Daoy (cell line): ENCODE measurements around the gene THY1. TPM values are rescaled to one million over a fixed set of nuclear protein-coding genes. Genes with fewer than 3 reads are reported as not detected.
"Not testable (repeated sequence)": the region's sequence is repeated elsewhere in the genome, so short reads cannot be mapped to it uniquely, and the experiment has no call there.

ENCODE experiments used
- DNase-seq: peaks from one replicate; pipeline ENCODE4 v3.0.0-alpha.2; 2015; ENCODE audit warnings: low read depth
- total RNA-seq: library from RNA; depleted of rRNA; stranded (reverse); fragments of >200 nt; shearing (Covaris generic); gene quantifications from 2 replicates; pipeline ENCODE4 v1.2.3, GENCODE V29; 2014

The THY1 gene
- total RNA-seq, 1 experiment from 2014 or later, result 146 TPM

DNA sequence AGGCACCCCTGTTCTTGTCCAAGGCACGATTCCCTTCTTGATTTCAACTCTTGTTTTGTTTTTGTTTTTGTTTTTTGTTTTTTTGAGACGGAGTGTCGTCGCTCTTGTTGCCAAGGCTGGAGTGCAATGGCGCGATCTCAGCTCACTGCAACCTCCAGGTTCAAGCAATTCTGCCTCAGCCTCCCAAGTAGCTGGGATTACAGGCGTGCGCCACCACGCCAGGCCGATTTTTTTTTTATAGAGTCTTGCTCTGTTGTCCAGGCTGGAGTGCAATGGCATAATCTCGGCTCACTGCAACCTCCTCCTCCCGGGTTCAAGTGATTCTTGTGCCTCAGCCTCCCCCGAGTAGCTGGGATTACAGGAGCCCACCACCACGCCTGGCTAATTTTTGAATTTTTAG lies 40.5 kb downstream of the THY1 start:
- not testable (repeated sequence) for DNase-seq

DNA sequence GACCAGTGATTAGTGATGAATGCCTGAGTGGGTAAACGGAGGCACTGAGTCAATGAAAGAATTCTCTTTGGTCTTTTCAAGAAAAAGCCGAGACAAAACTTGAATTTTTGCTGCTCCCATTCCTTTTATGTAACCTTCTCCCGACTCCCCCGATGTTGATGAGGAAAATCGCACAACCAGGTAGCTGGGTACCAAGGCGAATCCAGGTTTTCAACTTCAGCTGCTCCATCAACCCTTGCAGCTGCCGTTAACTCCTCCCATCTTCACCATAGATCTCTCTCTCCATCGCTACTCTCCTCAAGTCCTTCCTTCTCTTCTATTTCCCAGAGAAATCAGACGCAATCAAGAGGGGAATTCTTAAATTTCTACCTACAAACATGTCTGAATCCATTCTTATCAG lies 40.9 kb downstream of the THY1 start:
- DNase-seq, result no peak

DNA sequence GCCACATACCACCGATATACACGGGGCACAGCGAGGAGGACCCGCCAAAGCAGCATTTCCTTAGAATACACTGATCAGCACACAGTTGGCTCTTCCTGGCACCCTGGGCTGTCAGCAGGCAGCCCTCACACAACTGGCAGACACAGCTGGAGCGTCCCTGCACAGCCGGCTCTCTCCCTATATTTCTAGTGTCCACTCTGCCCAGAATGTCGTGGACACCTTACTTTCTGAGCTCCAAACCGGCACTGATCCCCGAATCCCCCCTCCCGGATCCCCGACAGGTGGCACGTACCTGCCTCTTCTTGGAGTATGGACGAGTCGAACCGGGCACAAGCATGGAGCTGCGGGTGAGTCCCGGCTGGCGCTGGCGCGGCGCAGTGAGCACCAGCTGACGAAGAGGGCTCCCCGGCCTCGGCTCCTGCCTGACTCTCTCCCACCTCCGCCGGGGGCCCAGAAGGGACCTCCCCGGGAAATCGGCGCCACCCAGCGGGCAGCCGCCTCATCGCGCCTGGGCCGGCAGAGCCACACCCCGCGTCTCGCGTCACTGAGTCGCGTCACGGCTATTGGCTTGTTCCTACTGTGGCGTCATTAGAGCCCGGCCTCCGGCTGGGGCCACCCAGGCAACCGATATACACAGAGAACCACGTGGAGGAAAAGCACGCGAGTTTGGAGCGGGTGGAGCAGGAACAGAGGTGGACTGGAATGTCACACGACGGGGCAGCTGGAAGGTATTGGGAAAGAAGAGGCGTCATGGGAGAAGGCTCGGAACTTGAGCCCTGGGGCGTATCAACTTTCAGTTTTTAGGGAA lies 41.6 kb downstream of the THY1 start, which contains the start of gene USP2:
Gene USP2 (minus strand): TSS at position 510 of the 808 bp plus-strand sequence. CDS start 8,210 bp downstream, outside the sequence.
- DNase-seq, result peak; percentile 96

DNA sequence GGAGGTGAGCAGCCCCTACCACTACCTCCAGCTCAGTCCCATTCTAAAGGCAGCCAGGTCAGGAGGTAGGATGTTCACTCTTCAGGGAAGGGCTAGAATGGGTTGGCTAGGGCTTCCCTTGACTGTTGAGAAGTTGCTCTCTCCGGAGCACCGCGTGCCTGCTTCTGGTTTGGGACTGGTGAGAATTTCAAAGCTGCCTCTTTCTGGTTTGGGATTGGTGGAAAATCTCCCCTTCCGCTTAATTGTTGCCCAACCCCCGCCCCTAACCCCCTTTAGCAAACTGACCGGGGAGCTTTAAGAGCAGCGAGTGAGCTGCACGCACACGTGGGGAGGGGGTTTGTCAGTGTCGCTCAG lies 42.2 kb downstream of the THY1 start:
- no peak for DNase-seq

DNA sequence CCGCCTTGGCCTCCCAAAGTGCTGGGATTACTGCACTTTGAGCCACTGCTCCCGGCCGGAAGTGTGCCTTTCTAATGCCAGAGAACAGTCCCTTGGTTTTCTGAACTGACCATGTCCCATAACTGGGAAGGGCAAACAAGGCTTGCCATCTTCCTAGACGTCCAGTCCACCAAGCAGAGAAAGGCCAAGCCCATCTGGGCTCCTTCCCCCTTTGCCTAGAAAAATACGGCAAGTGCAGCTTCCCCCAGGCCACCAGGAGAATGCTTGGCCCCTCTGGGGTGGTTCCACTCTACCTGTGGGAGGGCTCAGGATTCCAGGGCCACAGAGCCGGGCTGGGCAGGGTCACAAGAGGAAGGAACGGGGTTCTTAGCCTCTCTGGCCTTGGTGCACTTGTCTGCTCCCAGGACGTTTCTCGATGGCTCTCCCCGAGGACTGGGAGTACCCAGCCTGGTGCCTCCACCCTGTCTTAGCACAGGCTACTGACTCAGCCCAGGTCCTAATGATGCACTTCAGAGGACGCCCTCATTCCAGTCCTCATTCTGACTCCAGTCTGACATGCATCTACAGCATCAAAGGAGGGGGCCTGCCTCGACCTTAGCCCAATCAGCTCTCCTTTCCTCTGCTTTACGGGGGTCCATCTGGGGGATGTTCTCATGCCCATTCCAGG lies 42.7 kb downstream of the THY1 start:
- DNase-seq, result no peak

DNA sequence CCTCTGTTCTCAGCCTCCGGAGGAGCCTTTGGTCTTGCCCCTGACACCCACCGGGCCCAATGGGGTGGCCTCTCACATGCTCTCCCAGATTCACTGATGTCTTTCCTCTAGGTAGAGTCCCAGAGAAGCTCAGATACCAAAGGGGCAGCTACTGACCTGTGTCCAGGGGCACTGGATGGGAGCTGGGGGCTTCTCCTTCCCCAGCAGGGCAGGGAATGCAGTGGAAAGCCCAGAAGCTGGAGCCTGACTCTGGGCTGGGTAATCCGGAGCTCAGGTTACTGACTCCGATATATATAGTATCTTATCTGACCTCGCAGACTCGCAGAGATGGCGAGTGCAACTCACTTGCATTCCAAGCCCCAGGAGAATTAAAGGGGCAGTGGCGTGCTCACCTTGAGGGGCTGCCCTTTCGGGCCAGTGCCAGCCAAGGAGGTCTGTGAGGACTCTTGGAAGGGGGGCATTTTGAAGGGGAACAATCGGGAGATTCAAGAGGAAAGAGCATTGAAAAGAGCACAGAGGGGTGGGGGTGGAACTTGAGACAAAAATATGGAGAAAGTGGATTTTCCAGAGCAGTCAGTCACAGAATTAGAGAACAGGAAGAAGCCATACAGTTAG lies 44.0 kb downstream of the THY1 start:
- no peak for DNase-seq

DNA sequence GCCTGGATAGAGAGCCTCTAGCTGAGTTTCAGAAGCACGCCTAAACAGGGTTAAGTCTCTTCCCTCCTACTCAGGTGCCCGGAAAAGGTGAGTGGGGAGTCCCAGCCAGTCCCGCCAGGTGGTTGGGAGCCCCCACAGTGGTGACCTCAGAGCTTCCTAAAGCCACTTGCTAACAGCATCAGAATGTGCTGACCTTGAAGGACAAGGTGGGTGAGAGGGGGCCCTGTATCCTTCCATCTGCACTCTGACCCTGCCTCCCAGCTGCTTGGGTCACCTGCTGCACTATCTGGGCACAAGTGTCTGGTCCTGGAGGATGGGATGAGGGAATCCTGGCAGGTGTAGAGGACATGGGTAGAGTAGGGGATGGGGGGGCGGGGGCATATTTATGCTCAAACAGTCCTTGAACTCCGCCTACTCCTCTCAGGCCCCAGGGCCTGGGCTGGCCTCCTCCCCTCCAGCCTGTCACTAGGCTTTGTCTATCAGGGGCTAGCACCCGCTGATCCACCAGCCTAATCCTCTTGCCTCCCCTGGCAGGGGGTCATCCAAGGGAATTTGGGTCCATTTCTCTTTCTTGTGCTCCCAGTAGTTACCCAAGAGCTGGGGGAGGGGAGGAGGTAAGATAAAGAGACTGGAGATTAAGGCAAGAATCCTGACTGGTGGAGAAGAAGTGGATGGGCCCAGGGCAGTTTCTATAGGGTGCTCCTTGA lies 44.9 kb downstream of the THY1 start:
- DNase-seq, result no peak

DNA sequence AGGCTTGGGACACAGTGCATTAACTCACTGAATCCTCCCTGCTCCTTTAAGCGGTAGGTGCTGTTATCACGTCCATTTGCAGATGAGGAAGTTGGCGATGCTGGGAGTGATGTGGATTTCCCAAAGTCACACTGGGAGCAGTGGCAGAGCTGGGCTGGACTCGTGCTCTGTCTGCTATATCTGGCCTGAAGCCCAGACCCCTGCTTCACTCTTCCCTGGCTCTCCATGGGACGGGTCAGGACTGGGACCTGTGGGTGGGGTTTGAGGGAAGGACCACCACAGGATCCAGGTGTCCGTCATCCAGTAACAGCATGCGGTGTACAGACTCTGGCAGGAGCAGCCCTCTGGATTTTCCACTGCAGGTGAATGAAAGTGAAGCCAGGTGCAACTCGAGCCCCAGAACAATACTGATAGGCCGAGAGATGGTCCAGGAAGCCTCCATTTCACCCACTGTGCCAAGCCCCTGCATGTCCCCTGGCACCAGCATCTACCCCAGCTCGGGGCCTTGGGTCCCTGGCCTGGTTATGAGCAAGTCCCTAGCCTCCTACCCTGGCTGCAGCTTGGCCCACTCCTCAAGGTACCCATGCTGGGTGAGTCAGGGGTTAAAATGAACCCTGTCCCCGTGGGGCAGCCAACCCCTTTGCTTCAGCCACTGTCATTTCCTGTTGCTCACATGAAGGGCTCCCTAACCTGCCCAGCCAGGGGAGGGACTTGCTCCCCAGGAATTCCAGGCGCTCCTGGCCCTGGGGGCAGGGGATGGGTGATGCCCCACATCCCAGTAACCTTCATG lies 45.7 kb downstream of the THY1 start:
- no peak for DNase-seq

DNA sequence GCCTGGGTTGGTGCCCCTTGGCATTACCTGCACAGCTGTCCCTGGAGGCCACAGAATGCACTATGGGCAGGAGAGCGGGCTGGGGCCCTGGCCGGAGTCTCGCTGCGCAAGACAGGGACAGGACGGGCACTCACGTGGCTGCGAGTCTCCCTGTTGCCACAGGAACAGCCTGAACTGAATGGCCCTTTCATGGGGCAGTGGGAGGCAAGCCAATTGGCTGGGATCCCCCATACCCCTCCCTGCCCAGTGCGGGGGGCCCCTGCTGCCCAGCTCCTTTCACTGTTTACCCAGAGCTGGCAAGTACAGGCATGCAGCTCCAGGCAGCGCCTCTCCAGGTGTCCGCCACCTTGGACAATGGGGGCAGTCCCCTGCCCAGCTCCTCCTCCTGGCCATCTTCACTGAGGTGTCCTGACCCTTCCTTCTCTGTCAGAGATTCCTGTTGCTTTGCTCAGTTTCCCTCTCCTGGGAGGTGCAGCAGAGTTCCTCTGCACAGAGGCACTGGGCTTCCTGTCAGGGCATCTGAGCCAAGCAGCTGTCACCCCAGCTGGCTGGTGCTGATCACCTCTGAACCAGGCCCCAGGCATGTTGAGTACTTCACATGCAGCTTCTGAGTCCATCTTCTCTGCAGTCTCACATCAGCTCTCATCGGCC lies 46.6 kb downstream of the THY1 start:
- no peak for DNase-seq

DNA sequence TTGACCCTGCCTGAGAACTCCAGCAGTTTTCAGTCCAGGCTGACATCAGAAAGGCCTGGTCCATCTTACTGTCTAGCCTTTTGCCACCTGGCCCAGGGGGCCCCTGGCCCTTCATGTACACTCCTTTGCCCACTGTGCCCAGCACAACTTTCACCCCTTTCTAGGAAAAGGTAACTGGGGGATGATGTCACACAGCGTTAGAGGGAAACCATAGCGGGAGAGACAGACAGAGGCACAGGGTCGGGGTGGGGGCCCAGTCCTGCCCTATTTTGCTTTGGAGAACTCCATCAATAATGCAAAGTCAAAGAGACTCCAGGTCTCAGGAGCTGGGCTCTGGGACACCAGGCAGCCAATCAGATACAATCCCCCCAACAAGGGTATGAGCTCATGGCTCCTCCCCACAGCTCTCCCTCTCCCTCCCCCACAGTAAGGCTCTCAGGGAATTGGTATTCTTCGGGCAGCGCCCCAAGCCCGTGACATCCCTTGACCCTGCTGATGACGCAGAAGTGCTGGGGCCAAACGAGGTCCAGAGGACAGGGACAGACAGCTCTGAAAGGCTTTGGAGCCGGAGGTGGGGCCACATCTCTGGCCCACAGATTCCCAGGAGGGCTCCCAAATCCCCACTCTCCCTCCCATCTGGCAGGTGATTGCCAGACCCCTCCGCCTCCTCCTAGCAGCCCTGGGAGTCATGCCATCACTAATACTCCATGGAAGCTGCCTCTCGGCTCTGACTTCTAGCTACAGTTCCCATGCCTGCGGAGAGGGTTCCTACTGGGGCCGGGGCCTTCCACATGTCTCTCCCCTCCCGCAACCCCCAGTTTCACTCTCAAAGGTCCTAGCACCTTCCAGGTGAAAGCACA lies 47.4 kb downstream of the THY1 start:
- DNase-seq, result no peak

DNA sequence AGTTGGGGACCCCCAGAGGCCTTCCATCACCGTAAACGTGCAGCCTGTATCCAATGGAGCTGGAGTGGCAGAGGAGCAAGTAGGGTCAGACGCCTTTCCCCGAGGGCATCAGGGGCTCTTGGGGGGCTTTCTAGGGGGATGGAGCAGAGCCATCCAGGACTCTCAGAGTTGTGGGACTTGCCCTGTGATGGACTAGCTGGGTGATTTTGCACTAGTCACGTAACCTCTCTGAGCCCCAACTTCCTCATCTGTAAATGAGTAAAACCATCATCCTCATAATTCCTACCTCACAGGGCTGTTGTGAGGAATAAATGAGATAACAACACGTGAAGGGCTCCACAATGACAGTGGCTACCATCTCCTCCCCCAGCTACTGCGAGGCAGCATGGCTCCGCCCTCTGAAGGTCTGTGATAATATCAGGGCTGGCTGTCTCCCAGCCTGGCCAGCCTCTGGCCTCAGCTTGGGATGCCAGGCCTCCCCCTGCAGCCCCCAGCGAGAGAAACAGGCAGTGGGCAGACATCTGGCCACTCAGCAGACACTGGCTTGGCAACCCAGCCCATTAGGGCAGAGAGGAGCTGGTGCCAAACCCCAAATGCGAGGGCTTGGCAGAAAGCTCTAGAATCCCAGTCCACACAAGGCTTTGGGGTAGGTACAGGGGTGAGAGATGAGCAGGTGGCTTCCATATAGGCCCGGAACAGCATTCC lies 48.2 kb downstream of the THY1 start:
- no peak for DNase-seq

DNA sequence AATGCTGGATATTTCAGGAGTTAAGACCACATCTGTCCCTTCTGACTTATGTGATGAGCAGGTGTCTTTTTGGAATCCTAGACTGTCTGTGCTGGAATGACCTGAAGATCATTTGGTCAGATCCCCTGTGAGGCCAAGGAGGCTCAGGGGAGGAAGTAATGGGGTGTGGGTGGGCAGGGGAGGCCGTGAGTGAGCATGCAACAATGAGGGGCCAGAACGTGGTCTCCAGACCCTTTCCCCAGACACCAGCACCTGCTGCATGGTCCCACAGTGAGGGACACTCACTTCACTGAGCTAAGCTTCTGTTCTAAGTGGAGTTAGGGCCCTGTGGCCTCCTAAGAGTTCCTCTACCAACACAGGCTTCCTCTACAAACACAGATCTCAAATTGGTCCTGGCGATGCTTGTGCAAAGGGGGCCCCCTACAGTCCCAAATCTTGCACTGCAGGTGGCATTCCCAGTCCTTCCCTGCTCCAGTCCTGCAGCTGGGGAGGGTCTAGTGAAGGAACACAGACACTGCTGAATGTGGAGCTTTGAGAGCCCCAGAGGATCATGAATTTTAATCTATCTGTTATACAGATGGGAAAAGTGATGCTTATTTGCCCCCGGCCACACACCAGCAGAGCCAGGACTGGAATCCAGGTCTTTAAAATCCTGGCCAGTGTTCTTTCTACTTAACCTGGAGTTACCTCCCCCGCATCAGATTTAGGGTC lies 48.9 kb downstream of the THY1 start:
- peak; percentile 63 for DNase-seq

DNA sequence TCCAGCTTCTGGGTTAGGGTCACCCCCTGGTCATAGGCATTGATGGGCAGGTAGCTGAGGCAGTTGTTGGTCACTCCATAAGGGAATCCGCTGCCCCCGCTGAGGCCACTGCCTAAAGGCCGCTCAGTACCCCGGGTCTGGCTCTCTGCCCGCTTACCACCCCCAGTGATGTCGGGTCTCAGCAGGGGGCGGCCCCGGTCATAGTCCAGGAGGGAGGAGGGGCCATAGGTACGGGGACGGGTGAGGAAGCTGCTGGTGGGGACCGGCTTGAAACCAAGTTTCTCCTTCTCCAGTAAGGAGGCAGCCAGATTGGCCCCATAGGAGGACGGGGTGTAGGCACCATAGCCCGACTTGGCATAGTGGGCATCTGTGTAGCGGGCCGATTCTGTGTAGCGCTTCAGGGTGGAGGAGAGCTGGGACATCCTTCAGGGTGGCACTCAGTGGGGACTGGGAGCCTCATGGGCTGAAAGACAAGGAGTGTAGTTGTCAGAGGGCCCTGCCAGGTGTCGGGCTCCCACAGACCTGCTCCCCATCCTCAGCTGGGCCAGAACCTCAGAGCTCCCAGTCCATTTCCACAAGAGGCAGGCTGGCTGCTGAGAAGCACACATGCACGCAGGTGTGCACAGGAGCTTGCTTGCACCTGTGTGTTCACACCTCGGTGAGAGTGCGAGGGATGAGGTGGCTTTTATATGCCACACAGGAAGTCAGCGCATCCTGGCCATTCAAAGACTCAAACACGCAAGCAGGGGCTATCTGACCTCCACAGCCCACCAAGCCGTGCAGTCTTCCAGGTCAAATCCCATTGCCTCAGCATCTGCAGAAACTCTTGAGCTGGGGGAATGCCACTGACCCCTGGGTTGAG lies 49.7 kb downstream of the THY1 start:
- no peak for DNase-seq

DNA sequence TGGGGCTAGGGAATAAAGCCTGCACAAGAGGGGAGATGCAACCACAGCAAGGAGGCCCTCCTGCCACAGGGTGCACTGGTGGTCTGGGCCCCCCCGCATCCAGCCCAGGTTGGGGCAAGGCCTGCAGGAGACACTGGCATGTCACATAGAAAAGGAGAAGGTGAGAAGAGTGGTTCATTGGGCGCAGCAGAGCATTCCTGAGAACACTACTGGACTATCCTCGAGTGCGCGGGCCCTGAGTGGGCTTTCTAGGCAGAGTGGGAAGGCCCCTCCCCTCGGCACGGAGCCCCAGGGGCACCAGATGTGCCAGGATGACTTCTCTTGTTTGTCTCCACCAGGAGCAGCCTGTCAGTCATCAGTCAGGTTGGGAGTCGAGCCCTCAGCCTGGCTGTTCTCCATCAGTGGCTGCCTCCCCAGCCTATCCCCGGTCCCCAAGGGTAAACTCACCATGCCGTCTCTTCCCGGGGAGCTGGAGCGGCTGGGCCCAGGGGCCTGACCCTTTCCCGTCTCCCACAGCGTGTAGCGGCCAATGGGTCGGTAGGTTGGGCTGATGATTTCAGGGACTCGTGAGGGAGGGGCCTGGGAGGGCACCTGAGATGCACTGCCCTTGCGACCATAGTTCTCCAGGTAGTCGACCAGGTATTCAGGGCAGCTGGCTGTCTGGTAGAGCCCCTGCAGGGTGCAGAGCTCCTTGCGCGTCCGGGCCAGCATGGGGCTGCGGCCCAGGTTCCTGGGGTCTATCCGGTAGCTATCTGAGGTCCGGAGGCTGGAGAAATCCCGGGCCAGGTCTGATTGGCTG lies 50.5 kb downstream of the THY1 start:
- no peak for DNase-seq

DNA sequence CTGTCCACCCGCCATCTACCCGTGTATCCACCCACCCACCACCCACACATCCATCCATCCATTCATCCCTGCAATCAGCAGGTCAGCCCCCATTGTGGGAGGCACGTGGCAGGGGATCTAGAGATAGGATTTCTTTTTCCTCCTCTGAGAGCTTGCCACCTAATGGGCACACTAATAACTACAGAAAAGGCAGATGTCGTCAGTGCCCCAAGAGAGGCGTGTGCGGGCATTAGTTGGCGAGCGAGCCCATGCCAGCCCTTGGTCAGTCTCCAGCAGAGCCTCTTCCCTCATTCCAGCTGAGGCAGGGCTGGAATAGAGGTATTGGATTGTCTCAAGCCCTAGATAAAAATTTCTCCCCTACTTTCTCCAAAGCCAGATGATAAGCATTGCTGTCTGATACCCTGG lies 51.2 kb downstream of the THY1 start:
- DNase-seq, result peak; percentile 46

DNA sequence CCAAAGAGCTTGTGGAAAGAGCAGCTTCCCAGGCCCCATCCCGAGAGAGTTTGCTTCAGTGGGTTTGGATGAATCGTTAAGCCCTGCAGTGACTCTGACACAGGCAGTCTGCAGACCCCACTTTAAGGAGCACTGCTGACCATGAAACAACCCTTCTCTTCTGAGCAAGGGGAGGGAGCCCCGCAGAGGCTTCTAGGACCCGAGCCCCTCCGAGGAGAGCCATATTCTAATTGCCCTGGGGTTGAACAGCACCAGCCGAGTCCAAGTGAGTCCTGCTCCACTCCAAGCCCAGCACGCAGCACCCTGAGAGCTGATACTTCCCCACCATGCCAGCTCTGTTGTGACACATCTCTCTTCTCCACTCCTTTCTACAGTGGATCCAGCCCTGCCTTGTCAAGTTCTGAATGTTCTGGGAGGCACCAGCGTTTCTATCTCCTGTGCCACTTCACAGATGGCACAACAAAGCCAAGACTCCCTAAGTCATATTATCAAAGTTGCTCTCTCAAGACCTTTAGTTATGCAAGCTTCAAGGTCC lies 51.8 kb downstream of the THY1 start:
- no peak for DNase-seq
